ENCODE measurements around the gene EME1. TPM values are rescaled to one million over a fixed set of nuclear protein-coding genes. Genes with fewer than 3 reads are reported as not detected.
A peak's percentile ranks its signal among the peaks of the same experiment; 100 is the strongest.
"Not testable (repeated sequence)": the region's sequence is repeated elsewhere in the genome, so short reads cannot be mapped to it uniquely, and the experiment has no call there.

The EME1 gene
- total and polyA plus RNA-seq, 10 of the 15 experiments (the other 5 are each of a cell fraction or from before 2014, with no cell fraction given), result 13.8 to 40.5 (median 22.0) TPM

DNA sequence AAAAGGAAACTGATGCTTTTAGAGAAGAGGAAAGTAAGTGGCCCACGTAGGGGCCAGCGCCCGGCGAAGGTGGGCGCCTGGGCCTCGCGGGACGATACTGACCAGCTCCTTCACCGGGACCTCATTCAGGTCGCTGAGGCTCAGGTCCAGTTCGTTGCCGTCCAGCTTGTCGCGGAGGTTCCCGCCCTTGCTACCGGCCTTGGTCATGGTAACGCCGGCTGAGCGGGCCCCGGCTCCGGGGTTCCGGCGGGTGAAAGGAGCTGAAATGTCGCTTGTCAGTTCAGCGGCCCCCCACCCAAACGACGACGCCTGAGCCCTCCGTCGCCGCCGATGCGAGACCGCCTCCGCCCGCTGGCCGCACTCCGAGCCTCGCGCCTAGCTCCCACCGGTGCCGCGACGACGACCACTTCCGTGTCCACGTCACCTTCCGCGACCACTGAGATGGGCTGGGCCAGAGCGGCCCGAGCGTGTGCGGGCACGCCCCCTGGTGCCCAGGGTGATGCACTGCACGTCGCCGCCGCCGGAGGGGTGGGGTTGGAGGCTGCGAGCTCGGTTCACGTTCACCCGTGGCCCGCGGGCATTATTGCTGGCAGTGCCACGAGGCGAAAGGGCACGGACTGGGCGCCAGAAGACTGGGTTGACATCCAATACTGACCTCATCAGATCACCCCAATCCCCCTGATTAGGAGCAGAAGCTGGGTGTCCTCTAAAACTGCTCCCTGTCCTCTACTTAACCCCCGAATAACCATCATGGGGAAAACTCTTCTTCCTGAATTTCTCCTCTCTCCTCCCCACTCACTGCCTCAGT lies 24.3 kb downstream of the EME1 start, which contains the start of gene LRRC59 (continued):
- TF ChIP-seq TCF12 (IDR thresholded peaks at IDR 0.05; ENCODE audit: low read depth, low read length), result no peak
- TF ChIP-seq CHD1 (IDR thresholded peaks at IDR 0.05; ENCODE audit: low read depth, low read length), result no peak
- TF ChIP-seq ZNF622 (IDR thresholded peaks at IDR 0.05), result no peak
- TF ChIP-seq TBL1XR1 (IDR thresholded peaks at IDR 0.05; ENCODE audit: low read depth, low read length), result no peak
- peak; percentile 85; the same call in 1 of the 2 replicates for TF ChIP-seq STAT1 (conservative IDR thresholded peaks at IDR 0.05)
- TF ChIP-seq SIN3A (IDR thresholded peaks at IDR 0.05; ENCODE audit: low read depth, low read length), result peak; percentile 63; the same call in 1 of the 2 replicates
- no peak for TF ChIP-seq CHD4 (IDR thresholded peaks at IDR 0.05)
- TF ChIP-seq, protein P1, sequence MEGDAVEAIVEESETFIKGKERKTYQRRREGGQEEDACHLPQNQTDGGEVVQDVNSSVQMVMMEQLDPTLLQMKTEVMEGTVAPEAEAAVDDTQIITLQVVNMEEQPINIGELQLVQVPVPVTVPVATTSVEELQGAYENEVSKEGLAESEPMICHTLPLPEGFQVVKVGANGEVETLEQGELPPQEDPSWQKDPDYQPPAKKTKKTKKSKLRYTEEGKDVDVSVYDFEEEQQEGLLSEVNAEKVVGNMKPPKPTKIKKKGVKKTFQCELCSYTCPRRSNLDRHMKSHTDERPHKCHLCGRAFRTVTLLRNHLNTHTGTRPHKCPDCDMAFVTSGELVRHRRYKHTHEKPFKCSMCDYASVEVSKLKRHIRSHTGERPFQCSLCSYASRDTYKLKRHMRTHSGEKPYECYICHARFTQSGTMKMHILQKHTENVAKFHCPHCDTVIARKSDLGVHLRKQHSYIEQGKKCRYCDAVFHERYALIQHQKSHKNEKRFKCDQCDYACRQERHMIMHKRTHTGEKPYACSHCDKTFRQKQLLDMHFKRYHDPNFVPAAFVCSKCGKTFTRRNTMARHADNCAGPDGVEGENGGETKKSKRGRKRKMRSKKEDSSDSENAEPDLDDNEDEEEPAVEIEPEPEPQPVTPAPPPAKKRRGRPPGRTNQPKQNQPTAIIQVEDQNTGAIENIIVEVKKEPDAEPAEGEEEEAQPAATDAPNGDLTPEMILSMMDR (IDR thresholded peaks at IDR 0.05 in 2 of 3, conservative IDR thresholded peaks at IDR 0.05 in 1 of 3; ENCODE audit: control insufficient read depth in 2 of 3, extremely low read depth in 1 of 3, insufficient read depth in 1 of 3, low read depth in 3 of 3, low read length in 3 of 3), result peak; percentile 99; a peak in 5 of 6 replicates

- DNase-seq (ENCODE audit: low read depth, low spot score) (no peak), FAIRE-seq (no peak), ATAC-seq (no peak)
- no peak overlapping the region for H3K27ac ChIP-seq (ENCODE audit: control insufficient read depth, insufficient read depth)
- H3K4me1 ChIP-seq (ENCODE audit: control insufficient read depth, insufficient read depth, low read length), result peaks cover 3% of the 10 kb centered on the region; the same call in 1 of the 2 replicates
- H3K79me2 ChIP-seq (ENCODE audit: control insufficient read depth, insufficient read depth, low read length), result peaks cover 37% of the 10 kb centered on the region
- in situ Hi-C loops (cut with MboI) (no loop called here), intact Hi-C loops (cut with micrococcal nuclease; ENCODE audit: unreplicated experiment) (loop anchor here (1.0 to 2.0 kb wide), 3 partner anchors 23 to 80 kb away; partner anchors contain the start of genes ACSF2 and RSAD1)
- H3K9ac ChIP-seq (ENCODE audit: control insufficient read depth, insufficient read depth, low read length), result no peak overlapping the region; the same call in 1 of the 2 replicates
- peak overlapping the region; percentile 84 for H2AFZ ChIP-seq (ENCODE audit: control insufficient read depth, low read depth, low read length)
- H3K9me3 ChIP-seq (replicated peaks; ENCODE audit: control insufficient read depth, insufficient read depth, low read length), result no peaks in the 10 kb centered on the region
- H3K27me3 ChIP-seq (replicated peaks in 1 of 2; ENCODE audit: control insufficient read depth in 2 of 2, insufficient read depth in 2 of 2, low read length in 1 of 2), result no peaks in the 10 kb centered on the region
- H4K20me1 ChIP-seq (ENCODE audit: control insufficient read depth, insufficient read depth), result no peaks in the 10 kb centered on the region
- ChIA-PET POLR2A (interaction anchor here (0.7 to 3.3 kb wide), 12 partner anchors 9 to 100 kb away, joined by 3 to 31 read pairs (median 6); partner anchors contain the start of genes ACSF2, EME1, MRPL27 and RSAD1), RAD21 (ENCODE audit: unreplicated experiment) (interaction anchor here (0.7 to 4.2 kb wide), 12 partner anchors 14 to 233 kb away, joined by 3 to 32 read pairs (median 6); partner anchors contain the start of genes ACSF2, COL1A1 and RSAD1), CTCF (interaction anchor here (0.7 to 5.7 kb wide), 31 partner anchors 9 to 549 kb away, joined by 3 to 83 read pairs (median 6); partner anchors contain the start of genes ACSF2, COL1A1, EME1 and MRPL27), SMC1A (ENCODE audit: uncharacterized antibody, unreplicated experiment) (interaction anchor here (0.8 to 4.6 kb wide), 11 partner anchors 14 to 86 kb away, joined by 3 to 26 read pairs (median 3); partner anchors contain the start of genes ACSF2 and RSAD1)
- TF ChIP-seq MTA2 (IDR thresholded peaks at IDR 0.05; ENCODE audit: low read depth) (0 out of 2 replicates have a peak, but pooled peaks have one; percentile 2), POU2F2 (IDR thresholded peaks at IDR 0.05; ENCODE audit: borderline replicate concordance, low read depth, low read length) (no peak)
- peaks cover 6 to 9% of the 10 kb centered on the region in 2 experiments for H3K36me3 ChIP-seq (ENCODE audit: control insufficient read depth in 2 of 2, insufficient read depth in 2 of 2, low read length in 1 of 2)
- H3K4me2 ChIP-seq (ENCODE audit: control insufficient read depth, insufficient read depth), result peak overlapping the region; percentile 75
- 12% methylated on average over 8 of the region's 9 CpGs for WGBS (ENCODE audit: insufficient coverage, insufficient replicate concordance, low lambda C conversion rate, missing lambda C conversion rate)
- H3K4me3 ChIP-seq, result no peak overlapping the region
- no TSS peak for BruUV-seq (replicated peaks)
These were observed 24.9 kb downstream of the EME1 start for GRCh38 chr17:50397919-50398285.

DNA sequence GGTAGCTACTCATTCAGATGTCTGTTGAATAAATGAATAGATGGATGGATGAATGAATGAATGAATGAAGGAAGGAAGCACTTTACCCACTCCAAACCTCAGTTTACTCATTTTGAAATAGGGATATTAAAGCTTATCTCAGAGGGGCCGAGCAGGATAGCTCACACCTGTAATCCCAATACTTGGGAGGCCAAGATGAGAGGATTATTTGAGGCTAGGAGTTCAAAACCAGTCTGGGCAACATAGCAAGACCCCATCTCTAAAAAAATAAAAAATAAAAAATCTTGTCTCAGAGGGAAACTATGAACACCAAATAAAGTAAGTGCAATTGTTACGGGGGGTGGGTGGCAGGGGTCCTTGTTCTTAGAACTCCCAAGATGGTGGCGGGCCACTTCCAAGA lies 25.6 kb downstream of the EME1 start:
- H3K27ac ChIP-seq (ENCODE audit: control insufficient read depth, insufficient read depth); BruUV-seq (replicated peaks); H3K4me2 ChIP-seq (ENCODE audit: control insufficient read depth, insufficient read depth); H3K27me3 ChIP-seq (replicated peaks in 1 of 2; ENCODE audit: control insufficient read depth in 2 of 2, insufficient read depth in 2 of 2, low read length in 1 of 2); H3K36me3 ChIP-seq (ENCODE audit: control insufficient read depth in 2 of 2, insufficient read depth in 2 of 2, low read length in 1 of 2); FAIRE-seq; intact Hi-C loops (cut with micrococcal nuclease; ENCODE audit: unreplicated experiment); DNase-seq (ENCODE audit: low read depth, low spot score); H3K9me3 ChIP-seq (replicated peaks; ENCODE audit: control insufficient read depth, insufficient read depth, low read length); H3K4me1 ChIP-seq (ENCODE audit: control insufficient read depth, insufficient read depth, low read length); H3K4me3 ChIP-seq; in situ Hi-C loops (cut with MboI); ATAC-seq; H4K20me1 ChIP-seq (ENCODE audit: control insufficient read depth, insufficient read depth); H2AFZ ChIP-seq (ENCODE audit: control insufficient read depth, low read depth, low read length); H3K9ac ChIP-seq (ENCODE audit: control insufficient read depth, insufficient read depth, low read length): not testable (repeated sequence)
- CTCF ChIA-PET, result interaction anchor here (0.8 to 5.7 kb wide), 10 partner anchors 9 to 220 kb away, joined by 3 to 83 read pairs (median 28); partner anchors contain the start of gene ACSF2
- SMC1A ChIA-PET (ENCODE audit: uncharacterized antibody, unreplicated experiment), result interaction anchor here (0.8 to 4.6 kb wide), 6 partner anchors 13 to 80 kb away, joined by 3 to 26 read pairs (median 8); partner anchors contain the start of genes ACSF2 and RSAD1
- peaks cover 37% of the 10 kb centered on the region for H3K79me2 ChIP-seq (ENCODE audit: control insufficient read depth, insufficient read depth, low read length)
- WGBS (ENCODE audit: insufficient coverage, insufficient replicate concordance, low lambda C conversion rate, missing lambda C conversion rate), result 64% methylated on average over 3 of the region's 3 CpGs
- RAD21 ChIA-PET (ENCODE audit: unreplicated experiment), result interaction anchor here (0.9 to 4.2 kb wide), 7 partner anchors 13 to 232 kb away, joined by 3 to 32 read pairs (median 14); partner anchors contain the start of genes ACSF2, COL1A1 and RSAD1
- POLR2A ChIA-PET, result interaction anchor here (1.4 to 3.3 kb wide), 2 partner anchors 8 to 28 kb away, joined by 5 to 17 read pairs; partner anchors contain the start of gene ACSF2

Measured in GM12878 (cell line).